ENCODE results near the gene DPP10.

DNA sequence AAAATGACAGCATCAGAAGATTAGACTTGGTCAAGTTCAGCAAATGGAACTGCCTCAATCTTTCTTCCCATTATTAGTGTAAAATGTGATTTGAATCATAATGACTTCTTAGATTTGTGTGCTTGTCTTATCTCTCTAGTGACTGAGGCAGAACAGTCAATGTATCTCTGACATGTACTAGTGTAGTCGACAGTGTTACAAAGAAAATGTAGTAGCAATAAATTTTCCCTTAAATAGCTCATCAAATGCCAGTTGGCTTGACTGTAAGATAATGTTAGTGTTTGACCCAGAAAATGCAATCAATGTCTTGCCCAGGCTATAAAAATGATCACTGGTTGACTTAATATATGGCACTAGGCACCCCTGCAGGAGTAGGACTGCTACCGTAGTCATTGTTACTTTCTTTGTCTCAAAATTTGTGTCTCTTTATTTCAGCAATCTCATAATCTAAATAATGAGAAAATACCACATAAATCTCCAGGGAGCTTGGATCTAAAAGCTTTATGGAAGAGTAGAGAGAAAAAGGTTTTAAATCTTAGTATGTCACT lies 1336.7 kb downstream of the DPP10 start:
- TF ChIP-seq, protein P1, sequence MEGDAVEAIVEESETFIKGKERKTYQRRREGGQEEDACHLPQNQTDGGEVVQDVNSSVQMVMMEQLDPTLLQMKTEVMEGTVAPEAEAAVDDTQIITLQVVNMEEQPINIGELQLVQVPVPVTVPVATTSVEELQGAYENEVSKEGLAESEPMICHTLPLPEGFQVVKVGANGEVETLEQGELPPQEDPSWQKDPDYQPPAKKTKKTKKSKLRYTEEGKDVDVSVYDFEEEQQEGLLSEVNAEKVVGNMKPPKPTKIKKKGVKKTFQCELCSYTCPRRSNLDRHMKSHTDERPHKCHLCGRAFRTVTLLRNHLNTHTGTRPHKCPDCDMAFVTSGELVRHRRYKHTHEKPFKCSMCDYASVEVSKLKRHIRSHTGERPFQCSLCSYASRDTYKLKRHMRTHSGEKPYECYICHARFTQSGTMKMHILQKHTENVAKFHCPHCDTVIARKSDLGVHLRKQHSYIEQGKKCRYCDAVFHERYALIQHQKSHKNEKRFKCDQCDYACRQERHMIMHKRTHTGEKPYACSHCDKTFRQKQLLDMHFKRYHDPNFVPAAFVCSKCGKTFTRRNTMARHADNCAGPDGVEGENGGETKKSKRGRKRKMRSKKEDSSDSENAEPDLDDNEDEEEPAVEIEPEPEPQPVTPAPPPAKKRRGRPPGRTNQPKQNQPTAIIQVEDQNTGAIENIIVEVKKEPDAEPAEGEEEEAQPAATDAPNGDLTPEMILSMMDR (IDR thresholded peaks at IDR 0.05), result no peak
- no peak for TF ChIP-seq ZFX (IDR thresholded peaks at IDR 0.05; ENCODE audit: borderline replicate concordance)

All from 22Rv1 (cell line).